SK-N-DZ (cell line): ENCODE data around the gene TAPBP. TPM values are rescaled to one million over a fixed set of nuclear protein-coding genes. Genes with fewer than 3 reads are reported as not detected.
"Not testable (repeated sequence)": the region's sequence is repeated elsewhere in the genome, so short reads cannot be mapped to it uniquely, and the experiment has no call there.

Experiments
- DNase-seq: peaks from one replicate; pipeline ENCODE4 v3.0.0-alpha.2; 2015; ENCODE audit warnings: low spot score
- polyA plus RNA-seq, 2 experiments: library from polyadenylated mRNA; depleted of rRNA; stranded (reverse); fragments of >200 nt; gene quantifications; 2 replicates each; pipeline ENCODE4 v1.2.3, GENCODE V29; 2014

The TAPBP gene
- 5.8 and 7.1 TPM in 2 replicates for polyA plus RNA-seq (2014; cell fraction: cytosol; rRNA removed)
- polyA plus RNA-seq (2014; cell fraction: nucleus; rRNA removed): 1.8 and 4.9 TPM in 2 replicates

DNA sequence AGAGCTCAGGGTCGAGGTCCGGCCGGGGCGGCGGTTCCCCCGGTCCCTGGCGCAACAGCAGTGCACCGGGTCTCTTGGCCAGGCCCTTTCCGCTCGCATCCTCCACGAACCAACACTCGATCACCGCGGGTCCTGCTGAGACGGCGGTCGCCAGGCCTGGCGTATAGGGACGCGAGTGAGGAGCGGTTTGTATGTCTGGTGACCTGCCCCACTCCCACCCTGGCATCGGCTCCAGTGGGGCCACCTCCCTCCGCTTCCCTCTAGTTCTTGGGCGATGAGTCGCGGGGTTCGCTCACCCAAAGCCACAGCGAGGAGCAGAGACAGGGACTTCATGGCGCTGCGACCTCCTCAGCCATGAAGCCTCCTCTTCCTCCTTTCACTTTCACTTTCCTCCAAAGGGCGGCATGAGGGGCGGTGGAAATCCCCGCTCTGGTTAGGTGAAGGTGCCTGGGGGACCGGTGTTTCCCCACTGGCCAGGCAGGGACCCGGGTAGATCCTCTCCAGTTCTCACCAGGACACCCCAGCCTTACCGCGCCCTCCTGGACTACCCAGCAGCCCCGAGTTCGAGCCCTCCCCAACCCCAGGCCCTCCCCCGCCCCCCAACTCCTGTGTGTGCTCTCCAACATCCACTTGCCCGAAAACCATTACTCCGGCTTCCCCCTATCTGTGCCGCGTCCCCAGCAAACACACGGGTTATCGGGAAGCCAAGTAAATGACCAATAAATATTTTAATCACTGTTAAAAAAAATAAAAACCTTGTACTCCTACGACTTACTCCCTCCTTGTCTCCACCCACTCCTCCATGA, at the start of gene TAPBP:
Gene TAPBP, minus strand, starts transcription at position 370 of the 806 bp plus-strand sequence. Its CDS starts 37 bp downstream, at position 333.
- no peak for DNase-seq

GRCh38 chr6:33363486-33363885, 49.6 kb upstream of the TAPBP start:
- not testable (repeated sequence) for DNase-seq

- no peak for DNase-seq
Measured at GRCh38 chr6:33359331-33359730, 45.5 kb upstream of the TAPBP start.

DNA sequence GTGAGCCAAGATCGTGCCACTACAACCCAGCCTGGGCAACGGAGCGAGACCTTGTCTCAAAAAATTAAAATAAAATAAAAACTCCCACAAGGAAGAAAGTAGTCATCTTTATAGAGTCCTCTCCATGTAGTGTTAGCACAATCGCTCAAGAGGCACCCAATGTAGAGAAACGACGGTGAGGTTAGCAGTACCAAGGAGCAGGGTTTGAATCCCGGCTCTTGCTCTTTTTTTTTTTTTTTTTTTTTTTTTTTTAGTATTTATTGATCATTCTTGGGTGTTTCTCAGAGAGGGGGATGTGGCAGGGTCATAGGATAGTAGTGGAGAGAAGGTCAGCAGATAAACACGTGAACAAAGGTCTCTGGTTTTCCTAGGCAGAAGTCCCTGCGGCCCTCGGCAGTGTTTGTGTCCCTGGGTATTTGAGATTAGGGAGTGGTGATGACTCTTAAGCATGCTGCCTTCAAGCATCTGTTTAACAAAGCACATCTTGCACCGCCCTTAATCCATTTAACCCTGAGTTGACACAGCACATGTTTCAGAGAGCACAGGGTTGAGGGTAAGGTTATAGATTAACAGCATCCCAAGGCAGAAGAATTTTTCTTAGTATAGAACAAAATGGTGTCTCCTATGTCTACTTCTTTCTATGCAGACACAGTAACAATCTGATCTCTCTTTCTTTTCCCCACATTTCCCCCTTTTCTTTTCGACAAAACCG, 43.4 kb upstream of the TAPBP start:
- DNase-seq: peak; percentile 52

DNA sequence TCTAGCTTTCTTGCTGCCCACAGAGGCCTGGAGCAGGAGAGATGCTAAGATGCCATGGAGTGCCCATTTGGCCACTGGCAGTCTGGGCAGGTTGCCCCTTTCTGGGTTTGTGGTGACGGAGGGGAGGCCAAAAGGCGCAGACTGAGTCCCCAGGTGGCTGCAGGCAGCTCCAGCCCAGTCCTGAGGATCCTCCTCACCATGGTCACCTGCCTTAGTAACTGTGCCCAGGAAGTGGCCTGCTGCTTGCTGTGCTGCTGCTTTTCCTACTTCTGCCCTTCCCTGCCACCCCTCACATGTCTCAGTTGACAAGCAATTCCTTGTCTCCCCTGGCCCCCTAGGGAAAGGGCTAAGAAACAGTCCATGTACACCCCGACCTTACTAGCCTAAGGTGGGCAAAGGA, 42.4 kb upstream of the TAPBP start:
- DNase-seq: no peak

DNA sequence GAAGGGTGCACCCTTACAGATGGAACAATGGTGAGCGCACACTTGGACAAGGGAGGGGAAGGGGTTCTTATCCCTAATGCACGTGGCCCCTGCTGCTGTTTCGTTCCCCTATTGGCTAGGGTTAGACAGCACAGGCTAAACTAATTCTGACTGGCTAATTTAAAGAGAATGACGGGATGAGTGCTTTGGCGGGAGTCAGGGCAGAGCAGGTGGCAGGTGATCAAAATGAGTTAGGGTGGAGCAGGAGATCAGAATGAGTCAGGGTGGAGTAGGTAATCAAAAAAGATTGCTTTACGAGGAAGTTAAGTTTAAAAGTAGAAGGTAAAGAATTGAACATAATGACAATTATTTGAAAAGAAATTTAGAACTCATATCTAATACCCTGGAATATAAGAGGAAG, 42.0 kb upstream of the TAPBP start:
- DNase-seq: not testable (repeated sequence)

GRCh38 chr6:33347816-33348215, 33.9 kb upstream of the TAPBP start:
- DNase-seq: no peak

- not testable (repeated sequence) for DNase-seq
Measured at GRCh38 chr6:33346972-33347371, 33.1 kb upstream of the TAPBP start.

GRCh38 chr6:33344701-33345697, 31.1 kb upstream of the TAPBP start:
- DNase-seq: peak; percentile 78

DNA sequence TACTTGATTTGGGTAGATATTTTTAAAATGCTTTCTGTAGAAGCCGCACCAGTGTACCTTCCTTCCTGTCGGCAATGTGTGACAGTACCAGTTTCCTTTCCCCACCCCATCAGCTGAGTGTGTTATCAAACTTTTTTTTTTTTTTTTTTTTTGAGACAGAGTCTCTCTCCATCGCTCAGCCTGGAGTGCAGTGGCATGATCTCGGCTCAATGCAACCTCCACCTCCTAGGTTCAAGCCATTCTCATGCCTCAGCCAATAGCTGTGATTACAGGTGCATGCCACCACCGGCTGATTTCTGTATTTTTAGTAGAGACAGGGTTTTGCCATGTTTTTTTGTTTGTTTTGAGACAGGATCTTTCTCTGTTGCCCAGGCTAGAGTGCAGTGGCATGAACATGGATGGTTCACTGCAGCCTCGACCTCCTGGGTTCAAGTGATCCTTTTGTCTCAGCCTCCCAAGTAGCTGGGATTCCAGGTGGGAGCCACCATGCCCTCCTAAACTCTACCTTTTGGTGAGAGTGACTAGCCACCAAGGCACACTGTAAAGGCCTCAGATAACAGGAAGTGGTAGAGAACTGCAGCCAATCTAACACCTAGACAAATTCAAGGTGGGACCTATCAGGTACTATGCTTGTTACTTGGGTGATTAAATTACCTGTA, 30.2 kb upstream of the TAPBP start:
- DNase-seq: no peak

DNA sequence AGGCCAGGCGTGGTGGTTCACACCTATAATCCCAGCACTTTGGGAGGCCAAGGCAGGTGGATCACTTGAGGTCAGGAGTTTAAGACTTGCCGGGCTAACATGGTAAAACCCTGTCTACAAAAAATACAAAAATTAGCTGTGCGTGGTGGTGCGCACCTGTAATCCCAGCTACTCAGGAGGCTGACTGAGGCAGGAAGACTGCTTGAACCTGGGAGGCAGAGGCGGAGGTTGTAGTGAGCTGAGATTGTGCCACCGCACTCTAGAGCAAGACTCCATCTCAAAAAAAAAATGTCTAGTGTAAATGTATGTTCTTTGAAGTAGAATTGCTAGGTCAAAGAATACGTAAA, 29.7 kb upstream of the TAPBP start:
- DNase-seq: not testable (repeated sequence)

GRCh38 chr6:33339193-33339592, 25.3 kb upstream of the TAPBP start:
- DNase-seq: no peak

GRCh38 chr6:33336495-33336894, 22.6 kb upstream of the TAPBP start:
- no peak for DNase-seq

DNA sequence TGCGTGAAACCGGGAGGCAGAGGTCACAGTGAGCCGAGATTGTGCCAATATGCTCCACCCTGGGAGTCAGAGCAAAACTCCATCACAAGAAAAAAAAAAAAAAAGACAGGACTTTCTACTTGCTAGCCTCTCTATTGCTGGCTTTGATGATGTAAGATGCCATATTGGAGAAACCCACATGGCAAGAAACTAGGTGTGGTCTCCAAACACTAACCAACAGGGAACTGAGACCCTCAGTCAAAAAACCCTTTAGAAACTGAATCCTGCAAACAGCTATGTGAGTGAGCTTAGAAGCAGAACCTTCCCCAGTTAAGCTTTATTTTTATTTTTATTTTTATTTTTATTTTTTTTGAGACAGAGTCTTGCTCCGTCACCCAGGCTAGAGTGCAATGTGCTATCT, 22.0 kb upstream of the TAPBP start:
- DNase-seq: no peak

DNA sequence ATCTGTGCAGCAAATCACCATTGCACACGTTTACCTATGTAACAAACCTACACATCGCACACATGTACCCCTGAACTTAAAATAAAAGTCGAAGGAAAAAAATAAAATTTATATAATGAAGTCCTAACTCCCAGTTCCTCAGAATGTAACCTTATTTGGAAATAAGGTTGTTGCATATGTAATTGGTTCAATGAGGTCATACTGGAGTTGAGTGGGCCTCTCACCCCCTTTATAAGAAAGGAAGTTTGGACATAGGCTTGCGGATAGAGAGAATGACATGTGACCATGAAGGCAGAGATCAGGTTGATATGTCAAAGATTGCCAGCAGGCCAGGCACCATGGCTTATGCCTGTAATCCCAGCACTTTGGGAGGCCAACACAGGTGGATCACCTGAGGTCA, 19.8 kb upstream of the TAPBP start:
- no peak for DNase-seq

GRCh38 chr6:33330736-33331135, 16.9 kb upstream of the TAPBP start:
- DNase-seq: no peak

GRCh38 chr6:33329058-33329457, 15.2 kb upstream of the TAPBP start:
- no peak for DNase-seq

DNA sequence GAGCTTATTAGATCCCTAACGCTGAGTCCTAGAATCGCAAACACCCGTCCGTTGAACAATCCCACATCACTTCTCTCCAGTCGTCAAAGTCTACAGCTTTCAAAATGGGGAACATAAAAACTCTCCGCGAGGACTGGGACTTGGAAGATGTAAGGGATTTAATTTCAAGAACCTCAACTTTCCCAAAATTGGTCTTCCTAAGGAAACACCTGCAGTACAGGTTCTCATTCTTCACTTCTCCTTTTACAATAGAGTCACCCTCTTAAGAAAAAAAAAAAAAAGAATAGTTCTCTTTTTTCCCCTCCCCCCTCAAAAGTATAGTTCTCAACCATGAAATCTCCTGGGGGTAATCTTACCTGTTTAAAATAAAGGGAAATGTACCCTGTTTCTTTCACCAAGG, 10.2 kb upstream of the TAPBP start:
- DNase-seq: no peak

DNA sequence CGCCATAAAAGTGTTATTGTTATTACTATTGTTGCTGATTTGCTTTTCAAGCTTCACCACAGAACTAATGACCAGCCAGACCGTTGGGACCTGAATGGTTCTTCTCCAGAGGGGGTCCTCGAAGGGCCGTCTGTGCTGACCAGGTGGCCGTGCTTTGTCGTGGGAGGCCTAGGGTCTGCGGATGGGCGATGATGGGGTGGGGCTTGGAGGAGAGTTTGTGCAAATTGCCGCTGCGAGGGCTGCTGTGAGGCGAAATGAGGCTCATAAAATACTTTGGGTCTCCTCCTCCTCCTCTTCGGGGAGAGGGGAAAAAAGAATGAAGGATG, 9.7 kb upstream of the TAPBP start:
- no peak for DNase-seq

DNA sequence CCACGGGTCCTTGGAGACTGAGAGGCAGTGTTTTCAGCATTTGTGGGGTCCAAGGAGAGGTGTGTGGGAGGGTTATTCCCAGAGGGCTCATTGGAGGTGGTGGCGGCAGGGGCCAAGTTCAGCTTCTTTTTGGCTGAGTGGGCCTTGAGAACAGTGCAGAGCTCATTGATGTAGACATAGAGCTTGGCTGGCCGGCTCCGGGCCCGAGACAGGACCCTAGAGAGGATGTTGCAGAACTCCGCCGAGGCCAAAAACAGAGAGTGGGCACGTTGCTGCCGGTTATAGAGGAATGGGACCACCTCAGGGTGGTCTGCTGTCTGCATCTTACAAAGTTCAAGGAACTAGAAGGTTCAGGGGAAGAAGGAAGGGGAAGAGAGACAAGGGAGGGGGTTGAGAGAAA, 7.3 kb upstream of the TAPBP start:
- no peak for DNase-seq
